ENCODE results near the gene CAPN14.
A peak's percentile ranks its signal among the peaks of the same experiment; 100 is the strongest.
"Not testable (repeated sequence)": the region's sequence is repeated elsewhere in the genome, so short reads cannot be mapped to it uniquely, and the experiment has no call there.

Gene CAPN14

GRCh38 chr2:31192851-31193392, 24.4 kb downstream of the CAPN14 start:
- DNase-seq: no peak

GRCh38 chr2:31192396-31192795, 24.9 kb downstream of the CAPN14 start:
- DNase-seq: no peak

DNA sequence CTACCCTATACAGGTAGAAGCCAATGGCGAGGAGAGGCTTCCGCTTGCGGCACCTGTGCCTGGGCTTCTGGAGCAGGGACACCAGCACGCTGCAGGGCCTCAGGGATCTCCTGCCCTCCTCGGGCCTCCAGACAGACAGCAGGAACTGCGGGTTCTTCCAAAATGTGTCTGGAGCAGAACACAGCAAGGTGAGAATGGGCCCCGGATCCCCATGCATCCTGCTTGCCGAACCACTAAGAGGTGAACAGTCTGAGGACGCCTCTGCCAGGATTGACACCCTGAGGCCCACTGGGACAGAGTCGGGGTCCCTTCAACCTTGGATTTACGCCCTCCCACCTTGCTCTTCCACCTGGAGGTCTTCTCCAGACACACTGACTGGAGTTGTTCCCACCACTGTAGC, 25.4 kb downstream of the CAPN14 start:
- no peak for DNase-seq

- DNase-seq: no peak
Measured at GRCh38 chr2:31190188-31190587, 27.1 kb downstream of the CAPN14 start.

DNA sequence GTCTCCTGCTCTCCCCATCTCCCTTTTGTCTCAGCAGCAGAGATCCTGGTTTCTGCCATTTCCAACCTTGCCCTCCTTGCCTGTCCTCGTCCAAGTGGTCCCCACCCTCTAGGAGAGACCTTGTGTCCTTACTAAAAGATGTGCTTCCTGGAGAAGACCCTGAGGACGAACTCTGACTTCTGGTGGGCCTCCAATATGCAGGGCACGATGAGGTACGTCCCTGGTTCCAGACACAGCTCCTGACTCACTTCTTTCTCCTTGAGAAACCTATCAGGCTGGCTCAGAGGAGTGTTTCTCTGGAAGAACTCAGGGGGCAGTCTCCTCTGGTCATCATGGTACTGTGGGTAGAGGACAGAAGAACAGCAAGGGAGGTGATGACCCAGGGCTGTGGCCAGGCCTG, 28.2 kb downstream of the CAPN14 start:
- no peak for DNase-seq

- DNase-seq: no peak
Measured at GRCh38 chr2:31188131-31188530, 29.2 kb downstream of the CAPN14 start.

DNA sequence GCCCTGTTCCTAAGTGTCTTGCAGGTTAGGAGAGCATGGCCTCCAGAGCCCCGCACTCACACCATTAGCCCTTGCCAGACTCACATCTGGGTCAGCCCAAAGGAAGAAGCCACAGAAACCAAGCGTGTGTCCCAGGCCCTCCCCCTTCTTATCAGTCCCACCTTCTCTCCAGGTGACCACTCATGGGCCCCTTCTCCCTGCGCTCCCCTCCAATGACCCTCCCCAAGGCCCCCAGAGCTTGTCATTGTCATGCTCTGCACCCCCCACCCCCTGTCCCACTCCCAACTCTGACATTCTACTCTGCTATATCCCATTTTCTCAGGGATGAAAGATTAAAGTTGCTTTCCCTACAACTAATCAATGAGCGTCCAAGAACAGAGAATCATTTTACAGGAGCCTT, 30.1 kb downstream of the CAPN14 start:
- DNase-seq: no peak

GRCh38 chr2:31183973-31184372, 33.3 kb downstream of the CAPN14 start:
- DNase-seq: not testable (repeated sequence)

DNA sequence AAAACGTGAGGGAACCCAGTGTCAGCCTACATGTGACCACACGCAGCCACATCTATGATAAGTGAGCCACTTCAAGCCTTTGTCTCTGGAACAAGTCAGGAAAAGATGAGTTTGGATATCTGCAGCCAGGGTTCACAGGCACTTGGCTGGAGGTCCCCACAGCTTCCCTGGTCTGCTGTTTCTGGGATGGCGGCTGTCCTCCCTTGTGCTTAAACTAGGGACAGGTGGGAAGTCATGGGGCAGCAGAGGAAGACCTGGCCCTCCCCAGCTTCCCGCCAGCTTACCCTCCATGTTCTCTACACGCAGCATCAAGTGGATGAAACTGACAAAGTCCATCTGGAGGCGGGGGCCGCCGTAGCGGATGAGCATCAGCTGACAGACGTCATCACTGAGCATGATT, 40.6 kb downstream of the CAPN14 start:
- DNase-seq: no peak

DNA sequence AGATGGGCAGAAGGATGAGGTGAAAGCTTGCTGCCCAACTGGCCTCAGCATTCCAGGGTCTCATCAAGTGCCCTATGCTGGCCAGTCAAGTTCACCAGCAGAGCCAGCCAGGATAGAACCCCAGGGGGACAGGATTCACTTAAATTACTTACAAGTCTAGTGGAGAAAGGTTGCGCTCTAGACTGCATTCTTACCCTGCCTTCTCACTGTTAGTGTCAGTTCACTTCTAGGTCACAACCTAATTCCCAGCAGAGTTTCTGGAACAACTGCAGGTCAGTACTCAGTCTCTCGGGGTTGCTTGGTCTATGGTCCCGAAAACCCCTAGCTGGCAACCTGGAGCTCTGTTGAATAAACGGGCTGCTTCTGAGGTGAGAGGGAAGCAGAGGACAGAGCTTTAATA, 46.2 kb downstream of the CAPN14 start:
- no peak for DNase-seq

DNA sequence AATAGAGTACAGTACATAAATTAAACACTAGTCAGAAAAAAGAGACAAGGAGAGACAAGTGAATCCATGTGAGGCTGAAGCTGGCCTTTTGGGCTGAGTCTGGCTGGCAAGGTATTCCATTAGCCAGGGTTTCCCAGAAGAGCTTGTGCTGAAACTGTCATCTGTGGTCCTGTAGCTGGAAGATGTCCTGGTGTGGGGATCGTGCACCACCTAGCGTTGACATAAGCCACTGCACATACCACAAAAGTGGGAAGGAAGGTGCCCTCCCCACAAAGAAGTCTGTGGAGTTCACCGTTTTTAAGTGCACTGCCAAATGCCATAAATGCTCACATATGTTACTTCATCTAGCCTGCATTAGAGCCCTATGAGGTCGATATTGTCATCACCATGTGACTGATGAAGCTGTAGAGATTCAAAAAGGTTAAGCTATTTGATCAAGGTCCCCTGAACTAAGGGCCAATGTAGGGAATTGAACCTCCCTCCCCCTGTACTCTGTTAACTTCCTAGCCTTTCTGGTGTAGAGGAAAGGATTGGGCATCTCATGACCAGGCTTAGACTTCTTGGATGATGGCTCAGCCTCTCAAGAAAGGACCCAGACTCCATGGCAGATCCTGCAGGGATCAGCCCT, 47.1 kb downstream of the CAPN14 start:
- DNase-seq: peak; percentile 25 to 28

DNA sequence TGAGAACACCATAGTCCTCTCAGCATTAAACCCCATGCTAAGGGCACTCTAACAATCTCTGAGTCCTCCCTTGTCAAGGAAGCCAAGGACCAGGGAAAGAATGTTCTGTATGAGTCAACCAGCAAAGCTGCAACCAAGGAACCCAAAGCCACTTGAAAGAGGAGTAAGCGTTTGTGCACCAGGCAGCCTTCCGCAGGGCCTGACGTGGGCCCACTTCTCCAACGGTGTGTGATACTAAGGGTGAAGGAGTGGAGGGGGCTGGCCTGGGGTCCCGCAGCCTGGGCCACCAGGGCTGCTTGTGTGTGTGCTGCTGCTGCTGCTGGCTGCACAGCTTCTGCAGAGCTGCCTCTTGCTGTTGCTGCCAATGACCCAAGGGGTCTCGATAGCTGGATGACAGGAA, 49.0 kb downstream of the CAPN14 start:
- DNase-seq: no peak

- DNase-seq: no peak
Measured at GRCh38 chr2:31166925-31167324, 50.4 kb downstream of the CAPN14 start.

- no peak for DNase-seq
Measured at GRCh38 chr2:31163011-31163539, 54.2 kb downstream of the CAPN14 start.

- no peak for DNase-seq
Measured at GRCh38 chr2:31161637-31162036, 55.7 kb downstream of the CAPN14 start.

DNA sequence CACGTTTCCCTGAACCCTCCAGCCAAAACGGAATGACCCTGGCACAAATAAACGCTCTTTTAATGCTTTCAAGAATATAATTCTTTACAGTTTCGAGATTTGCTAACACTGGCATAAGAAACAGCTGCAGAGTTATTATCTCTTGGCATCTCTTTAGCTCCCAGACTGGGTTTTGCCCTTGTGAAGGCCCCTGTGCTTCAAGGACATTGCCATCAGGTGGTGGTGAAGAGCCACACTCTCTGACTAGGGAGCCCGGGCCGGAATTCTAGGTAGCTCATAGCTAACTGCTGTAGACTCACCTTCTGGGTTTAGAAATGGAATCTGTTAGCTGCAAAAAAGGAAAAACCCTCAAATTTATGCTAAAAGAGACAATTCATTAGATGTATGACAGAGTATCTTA, 65.8 kb downstream of the CAPN14 start:
- DNase-seq: no peak

DNA sequence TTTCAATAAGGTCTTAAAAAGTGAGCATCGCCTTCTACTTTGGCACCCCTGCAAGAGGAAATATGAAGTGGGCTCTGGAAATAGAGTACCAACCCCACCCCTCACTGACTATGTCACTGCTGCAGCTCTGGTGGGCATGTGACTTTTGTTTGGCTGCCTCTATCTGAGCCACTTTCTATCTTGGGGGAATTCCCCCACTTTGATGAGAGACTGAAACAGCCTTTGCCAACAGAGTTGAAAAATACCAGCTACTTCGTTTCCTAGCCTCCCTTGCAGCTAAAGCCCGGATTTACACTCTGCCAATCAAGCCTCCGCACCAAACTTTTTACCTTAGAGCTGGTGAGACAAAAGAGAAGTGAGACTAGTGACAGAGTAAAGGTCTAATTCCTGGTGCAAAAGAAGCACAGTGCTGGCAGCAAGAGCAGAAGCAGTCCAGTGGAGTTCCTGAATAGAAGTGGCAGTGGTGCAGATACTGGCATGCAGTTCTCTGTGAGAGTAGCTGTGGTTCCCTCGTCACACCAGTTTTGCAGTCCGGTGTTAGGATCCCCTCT, 67.1 kb downstream of the CAPN14 start:
- no peak for DNase-seq

DNA sequence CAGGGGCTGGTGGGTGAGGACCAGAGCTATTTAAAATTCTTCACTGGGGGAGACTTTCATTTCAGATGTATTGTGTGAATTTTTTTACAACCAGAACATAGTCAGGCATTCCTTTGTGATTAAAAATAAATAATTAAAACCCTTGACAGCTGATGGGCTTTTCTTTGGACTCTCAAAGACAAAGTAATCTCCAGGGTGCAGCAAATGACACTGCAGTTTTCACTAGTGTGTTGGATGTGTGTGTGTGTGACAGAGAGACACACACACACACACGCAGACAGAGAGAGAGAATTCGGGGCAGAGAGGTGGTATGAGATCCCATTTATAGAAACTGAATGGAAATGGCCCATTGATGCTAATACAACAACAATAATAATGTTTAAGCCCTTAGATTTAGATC, 68.8 kb downstream of the CAPN14 start:
- DNase-seq: no peak

DNA sequence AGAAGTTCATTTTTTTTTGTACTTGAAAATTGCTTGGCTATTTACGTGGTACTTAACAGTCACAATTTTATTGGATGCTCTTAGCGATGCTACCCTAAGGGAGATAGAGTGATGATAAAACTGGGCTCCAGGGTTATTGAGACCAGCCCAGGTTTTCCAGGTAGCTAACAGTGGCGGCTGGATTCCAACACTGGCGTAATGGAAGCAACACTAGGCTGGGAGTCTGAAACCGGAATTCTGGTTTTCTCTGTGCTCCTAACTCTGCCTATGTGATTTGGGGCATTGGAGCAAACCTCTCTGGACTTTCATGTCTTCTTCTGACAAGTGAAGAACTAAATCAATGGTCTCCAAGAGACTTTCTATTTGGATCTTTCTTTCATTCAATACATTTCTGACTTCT, 69.7 kb downstream of the CAPN14 start:
- DNase-seq: no peak

GRCh38 chr2:31142110-31142509, 75.2 kb downstream of the CAPN14 start:
- no peak for DNase-seq

- no peak for DNase-seq
Measured at GRCh38 chr2:31141443-31142085, 75.8 kb downstream of the CAPN14 start.

- no peak for DNase-seq
Measured at GRCh38 chr2:31140151-31140550, 77.2 kb downstream of the CAPN14 start.

DNA sequence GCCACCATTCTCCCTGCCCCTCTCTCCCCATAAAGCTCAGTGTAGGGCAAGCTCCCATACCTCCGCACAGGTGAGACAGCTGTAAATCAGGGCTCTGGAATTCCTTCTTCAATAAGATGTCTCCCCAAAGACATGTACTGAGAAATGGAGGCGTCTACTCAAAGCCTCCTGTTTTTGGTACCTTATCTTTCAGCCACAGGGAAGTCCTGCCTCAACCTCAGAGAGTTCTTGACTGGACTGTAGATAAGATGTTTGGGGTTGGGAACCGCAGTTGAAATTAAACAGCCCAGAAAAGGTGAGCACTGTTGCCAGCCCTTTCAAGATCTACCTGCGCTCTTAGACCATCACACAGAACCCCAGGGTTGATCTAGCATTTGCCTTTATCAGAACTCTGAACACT, 77.6 kb downstream of the CAPN14 start:
- DNase-seq: no peak
